ENCODE measurements around the gene CXCL14. TPM values are rescaled to one million over a fixed set of nuclear protein-coding genes. Genes with fewer than 3 reads are reported as not detected.

CXCL14 gene, protein sequence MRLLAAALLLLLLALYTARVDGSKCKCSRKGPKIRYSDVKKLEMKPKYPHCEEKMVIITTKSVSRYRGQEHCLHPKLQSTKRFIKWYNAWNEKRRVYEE
- total RNA-seq (not detected), total RNA-seq (0 reads per million in 2 donors)

DNA sequence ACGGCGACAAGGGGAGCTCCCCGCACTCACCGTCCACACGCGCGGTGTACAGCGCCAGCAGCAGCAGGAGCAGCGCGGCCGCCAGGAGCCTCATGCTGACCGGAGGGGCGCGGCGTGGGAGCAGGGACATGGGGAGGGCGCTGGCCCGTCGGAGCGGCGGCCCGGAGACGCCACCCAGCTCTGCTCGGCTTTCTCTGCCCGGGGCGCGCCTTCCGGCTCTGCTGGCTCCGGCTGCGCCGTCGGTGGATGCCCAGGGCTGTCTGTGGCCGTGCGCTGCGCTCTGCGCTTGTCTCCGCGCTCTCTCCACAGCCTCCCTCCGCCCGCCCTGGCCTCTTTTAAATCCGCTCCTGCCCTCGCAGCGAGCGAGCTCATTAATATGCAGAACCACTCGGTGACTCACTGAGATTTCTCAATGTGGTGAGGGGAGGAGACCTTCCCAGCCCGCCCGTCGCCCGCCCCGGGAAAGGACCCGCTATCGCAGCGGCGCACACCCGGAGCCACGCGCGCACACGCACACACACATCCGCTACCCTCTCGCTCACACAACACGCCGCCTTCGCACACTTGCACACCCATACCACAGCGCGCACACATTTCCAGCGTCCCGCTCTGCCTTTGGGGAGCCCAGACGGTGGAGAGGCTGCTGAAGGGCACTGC lies at the start of gene CXCL14:
CXCL14 (minus strand) TSS at position 307 of the 657 bp plus-strand sequence; CDS start at position 94, 213 bp downstream.
- DNase-seq (no peak), ATAC-seq (no peak)
- Mint-ChIP-seq H3K27me3 (peaks cover 75% of the 10 kb centered on the region), H3K36me3 (ENCODE audit: low read depth) (peaks cover 5% of the 10 kb centered on the region), H3K27ac (no peak within 1 kb of the TSS), H3K4me3 (no peak within 1 kb of the TSS), H3K4me1 (peaks cover 2% of the 10 kb centered on the region)
- H3K9me3 ChIP-seq (ENCODE audit: control insufficient read depth, low read length, poor library complexity, severe bottlenecking): no peaks in the 10 kb centered on the region

DNA sequence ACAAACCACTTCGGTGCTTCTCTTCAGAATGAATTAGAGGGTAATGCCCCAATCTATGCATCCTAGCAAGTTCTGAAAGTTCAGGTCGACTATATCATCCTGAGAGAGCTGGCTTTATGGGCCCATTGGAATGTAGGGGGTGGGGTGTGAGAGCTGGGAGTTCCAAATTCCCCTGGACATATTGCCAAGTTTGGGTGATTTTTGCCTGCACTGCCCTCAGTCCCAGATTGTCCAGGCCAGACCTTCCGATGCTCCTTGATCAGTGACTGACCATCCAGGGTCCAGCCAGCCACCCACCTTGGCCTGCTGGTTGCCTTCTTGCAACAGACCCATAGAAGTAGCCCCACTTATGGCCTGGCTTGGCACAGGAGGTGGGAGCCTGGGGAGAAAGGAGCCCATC lies 47.8 kb upstream of the CXCL14 start:
- Mint-ChIP-seq H3K36me3 (ENCODE audit: low read depth) (no peaks in the 10 kb centered on the region), H3K27me3 (peaks cover 13% of the 10 kb centered on the region), H3K4me3 (no peak overlapping the region), H3K4me1 (no peaks in the 10 kb centered on the region), H3K27ac (no peak overlapping the region)
- no peaks in the 10 kb centered on the region for H3K9me3 ChIP-seq (ENCODE audit: control insufficient read depth, low read length, poor library complexity, severe bottlenecking)
- ATAC-seq: no peak
- DNase-seq: no peak

DNA sequence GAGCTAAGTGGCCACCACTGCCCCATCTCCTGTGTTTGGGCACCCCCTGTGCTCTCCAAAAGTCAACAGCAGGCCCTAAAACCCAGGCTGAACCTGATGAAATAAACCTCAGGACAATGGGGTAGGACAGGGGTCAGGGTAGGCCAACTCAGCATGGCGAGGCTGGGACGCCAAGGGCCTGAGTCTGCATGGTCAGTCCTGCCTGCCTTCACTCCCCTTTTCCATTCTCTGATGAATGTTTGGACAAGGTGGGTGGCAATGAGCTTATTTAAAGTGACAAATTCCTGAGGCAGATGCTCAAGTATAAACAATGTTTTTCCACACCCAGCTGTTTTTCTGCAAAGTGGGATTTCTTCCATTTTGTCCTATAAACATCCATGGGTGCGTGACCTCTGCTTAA lies 47.2 kb upstream of the CXCL14 start:
- Mint-ChIP-seq H3K27ac (no peak overlapping the region), H3K4me3 (no peak overlapping the region), H3K4me1 (no peaks in the 10 kb centered on the region), H3K27me3 (peaks cover 13% of the 10 kb centered on the region), H3K36me3 (ENCODE audit: low read depth) (no peaks in the 10 kb centered on the region)
- no peaks in the 10 kb centered on the region for H3K9me3 ChIP-seq (ENCODE audit: control insufficient read depth, low read length, poor library complexity, severe bottlenecking)
- no peak for DNase-seq
- ATAC-seq: no peak

DNA sequence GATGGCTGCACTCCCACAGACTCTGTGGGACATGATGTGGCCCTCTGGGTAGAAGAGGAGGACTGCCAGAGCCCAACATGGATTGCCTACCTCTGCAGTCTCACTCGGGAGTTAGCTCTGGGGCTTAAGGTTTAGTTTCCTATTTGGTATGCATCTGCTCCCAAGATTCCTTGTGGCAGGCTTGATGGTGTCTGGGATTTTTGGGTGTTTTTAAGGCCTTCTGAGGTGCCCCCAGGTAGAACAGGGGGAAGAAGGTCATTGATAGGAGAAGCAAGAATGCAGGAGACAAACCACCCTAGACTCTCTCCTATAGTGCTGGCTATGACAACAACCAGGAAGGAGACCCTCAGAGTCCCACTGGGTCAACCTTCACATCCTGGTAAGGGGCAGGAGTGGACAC lies 46.7 kb upstream of the CXCL14 start:
- DNase-seq (no peak), ATAC-seq (no peak)
- no peaks in the 10 kb centered on the region for H3K9me3 ChIP-seq (ENCODE audit: control insufficient read depth, low read length, poor library complexity, severe bottlenecking)
- Mint-ChIP-seq H3K27ac (no peak overlapping the region), H3K27me3 (peaks cover 13% of the 10 kb centered on the region), H3K4me3 (no peak overlapping the region), H3K4me1 (no peaks in the 10 kb centered on the region), H3K36me3 (ENCODE audit: low read depth) (no peaks in the 10 kb centered on the region)

DNA sequence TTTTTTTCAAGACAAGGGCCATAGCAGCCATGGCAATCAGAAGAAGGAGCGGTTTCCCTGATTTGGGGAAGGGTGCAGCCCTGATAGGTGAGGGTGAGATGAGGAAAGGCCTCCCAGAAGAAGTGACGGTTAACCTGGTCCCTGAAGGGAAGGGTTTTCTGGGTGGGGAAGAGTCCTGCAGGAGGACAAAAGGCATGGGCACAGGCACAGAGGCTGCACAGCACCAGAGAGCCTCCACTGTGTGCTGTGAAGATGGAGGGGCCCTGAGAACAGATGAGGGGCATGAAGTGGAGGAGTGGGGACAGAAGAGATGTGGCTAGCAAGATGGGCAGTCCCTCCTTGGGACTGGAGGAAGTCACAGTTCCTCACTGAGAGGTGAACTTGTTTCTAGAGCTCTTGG lies 46.3 kb upstream of the CXCL14 start:
- no peak for DNase-seq
- H3K27ac Mint-ChIP-seq: no peak overlapping the region
- peaks cover 13% of the 10 kb centered on the region for H3K27me3 Mint-ChIP-seq
- no peaks in the 10 kb centered on the region for H3K36me3 Mint-ChIP-seq (ENCODE audit: low read depth)
- no peak overlapping the region for H3K4me3 Mint-ChIP-seq
- no peaks in the 10 kb centered on the region for H3K4me1 Mint-ChIP-seq
- no peak for ATAC-seq
- H3K9me3 ChIP-seq (ENCODE audit: control insufficient read depth, low read length, poor library complexity, severe bottlenecking): no peaks in the 10 kb centered on the region

DNA sequence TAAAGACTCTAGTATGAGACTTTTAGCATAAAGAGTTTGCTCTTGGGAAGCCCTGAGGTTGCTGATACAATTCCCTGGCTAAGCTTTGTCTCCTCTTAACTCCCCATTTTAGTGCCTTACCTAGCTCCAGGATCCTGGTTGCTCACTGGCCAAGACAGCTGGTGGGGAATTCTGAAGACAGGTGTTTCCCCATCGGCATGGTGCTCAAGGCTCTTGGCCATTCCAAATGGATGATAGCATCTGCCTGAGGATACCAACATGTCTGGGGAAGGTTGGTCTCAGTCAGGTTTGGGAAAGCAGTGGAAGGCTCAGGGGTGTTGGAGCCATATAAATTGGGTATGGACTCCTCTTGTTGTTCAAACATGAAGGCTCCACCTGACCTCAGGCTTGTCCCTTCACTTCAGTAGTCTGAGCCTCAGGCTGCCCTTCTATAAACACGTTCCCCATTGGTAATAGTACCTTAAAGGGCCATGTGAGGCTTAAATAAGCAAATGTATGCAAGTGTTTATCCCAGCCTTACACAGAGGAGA lies 44.5 kb upstream of the CXCL14 start:
- peaks cover 3% of the 10 kb centered on the region for H3K9me3 ChIP-seq (ENCODE audit: control insufficient read depth, low read length, poor library complexity, severe bottlenecking)
- DNase-seq: no peak
- H3K4me3 Mint-ChIP-seq: no peak overlapping the region
- no peaks in the 10 kb centered on the region for H3K36me3 Mint-ChIP-seq (ENCODE audit: low read depth)
- peaks cover 13% of the 10 kb centered on the region for H3K27me3 Mint-ChIP-seq
- no peak overlapping the region for H3K27ac Mint-ChIP-seq
- no peaks in the 10 kb centered on the region for H3K4me1 Mint-ChIP-seq
- no peak for ATAC-seq

DNA sequence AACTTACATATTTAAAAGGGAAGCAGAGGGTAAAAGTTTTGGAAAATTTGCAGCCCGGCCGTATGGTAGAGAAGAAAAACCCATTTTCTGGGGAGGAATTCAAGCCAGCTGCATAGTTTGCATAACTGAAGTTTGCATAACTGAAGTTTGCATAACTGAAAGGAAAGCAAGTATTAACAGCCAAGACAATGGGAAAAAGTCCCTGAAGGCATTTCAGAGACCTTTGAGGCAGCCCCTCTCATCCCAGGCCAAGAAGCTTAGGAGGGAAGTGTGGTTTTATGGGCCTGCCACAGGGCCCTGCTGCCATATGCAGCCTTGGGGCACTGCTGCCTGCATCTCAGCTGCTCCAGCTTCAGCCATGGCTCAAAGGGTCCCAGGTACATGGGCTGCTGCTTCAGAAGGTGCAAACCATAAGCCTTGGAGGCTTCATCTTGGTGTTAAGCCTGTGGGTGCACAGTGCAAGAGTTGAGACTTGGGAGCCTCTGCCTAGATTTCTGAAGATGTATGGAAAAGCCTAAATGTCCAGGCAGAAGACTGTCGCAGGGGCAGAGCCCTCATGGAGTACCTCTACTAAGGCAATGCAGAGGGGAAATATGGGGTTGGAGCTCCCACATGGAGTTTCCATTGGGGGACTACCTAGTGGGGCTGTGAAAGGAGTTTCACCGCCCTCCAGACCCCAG lies 36.9 kb upstream of the CXCL14 start:
- Mint-ChIP-seq H3K4me1 (no peaks in the 10 kb centered on the region), H3K36me3 (ENCODE audit: low read depth) (no peaks in the 10 kb centered on the region), H3K27me3 (no peaks in the 10 kb centered on the region), H3K27ac (no peak overlapping the region), H3K4me3 (no peak overlapping the region)
- H3K9me3 ChIP-seq (ENCODE audit: control insufficient read depth, low read length, poor library complexity, severe bottlenecking): peaks cover 3% of the 10 kb centered on the region
- DNase-seq (no peak), ATAC-seq (no peak)

DNA sequence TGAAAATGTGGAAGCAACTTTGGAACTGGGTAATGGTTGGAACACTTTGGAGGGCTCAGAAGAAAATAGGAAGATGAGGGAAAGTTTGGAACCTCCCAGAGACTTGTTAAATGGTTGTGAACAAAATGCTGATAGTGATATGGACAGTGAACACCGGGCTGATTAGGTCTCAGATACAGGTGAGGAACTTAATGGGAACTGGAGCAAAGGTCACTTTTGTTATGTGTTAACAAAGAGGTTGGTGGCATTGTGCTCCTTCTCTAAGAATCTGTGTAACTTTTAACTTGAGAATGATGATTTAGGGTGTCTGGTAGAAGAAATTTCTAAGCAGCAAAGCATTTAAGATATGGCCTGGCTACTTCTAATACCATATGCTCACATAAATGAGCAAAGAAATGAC lies 36.4 kb upstream of the CXCL14 start:
- H3K4me1 Mint-ChIP-seq: no peaks in the 10 kb centered on the region

DNA sequence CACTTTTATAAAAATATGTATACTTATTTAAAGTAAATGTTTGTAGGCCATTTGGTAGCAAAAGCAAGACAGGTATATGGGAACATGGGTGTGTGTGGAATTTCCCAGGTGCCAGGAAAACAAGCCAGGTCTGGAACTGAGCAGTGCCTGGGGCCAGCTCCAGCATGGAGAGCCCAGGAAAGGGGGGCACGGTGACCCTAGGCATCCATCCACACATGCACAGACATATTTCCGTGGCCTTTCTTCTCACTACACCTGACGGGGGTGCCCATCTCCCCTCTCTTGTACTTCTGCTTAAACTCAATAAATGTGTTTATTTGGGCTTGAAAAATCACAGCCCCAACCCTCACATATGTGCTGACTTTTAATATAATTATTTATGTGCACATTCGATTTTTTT lies 31.2 kb upstream of the CXCL14 start:
- no peaks in the 10 kb centered on the region for H3K9me3 ChIP-seq (ENCODE audit: control insufficient read depth, low read length, poor library complexity, severe bottlenecking)
- H3K27me3 Mint-ChIP-seq: peaks cover 27% of the 10 kb centered on the region
- DNase-seq (no peak), ATAC-seq (no peak)
- H3K4me1 Mint-ChIP-seq: no peaks in the 10 kb centered on the region
- no peak overlapping the region for H3K27ac Mint-ChIP-seq
- no peaks in the 10 kb centered on the region for H3K36me3 Mint-ChIP-seq (ENCODE audit: low read depth)
- no peak overlapping the region for H3K4me3 Mint-ChIP-seq

More for the DNA sequence above, 36.4 kb upstream of the CXCL14 start:
- peaks cover 3% of the 10 kb centered on the region for H3K9me3 ChIP-seq (ENCODE audit: control insufficient read depth, low read length, poor library complexity, severe bottlenecking)
- Mint-ChIP-seq H3K36me3 (ENCODE audit: low read depth) (no peaks in the 10 kb centered on the region), H3K4me3 (no peak overlapping the region), H3K27ac (no peak overlapping the region), H3K27me3 (no peaks in the 10 kb centered on the region)
- ATAC-seq (no peak), DNase-seq (no peak)

DNA sequence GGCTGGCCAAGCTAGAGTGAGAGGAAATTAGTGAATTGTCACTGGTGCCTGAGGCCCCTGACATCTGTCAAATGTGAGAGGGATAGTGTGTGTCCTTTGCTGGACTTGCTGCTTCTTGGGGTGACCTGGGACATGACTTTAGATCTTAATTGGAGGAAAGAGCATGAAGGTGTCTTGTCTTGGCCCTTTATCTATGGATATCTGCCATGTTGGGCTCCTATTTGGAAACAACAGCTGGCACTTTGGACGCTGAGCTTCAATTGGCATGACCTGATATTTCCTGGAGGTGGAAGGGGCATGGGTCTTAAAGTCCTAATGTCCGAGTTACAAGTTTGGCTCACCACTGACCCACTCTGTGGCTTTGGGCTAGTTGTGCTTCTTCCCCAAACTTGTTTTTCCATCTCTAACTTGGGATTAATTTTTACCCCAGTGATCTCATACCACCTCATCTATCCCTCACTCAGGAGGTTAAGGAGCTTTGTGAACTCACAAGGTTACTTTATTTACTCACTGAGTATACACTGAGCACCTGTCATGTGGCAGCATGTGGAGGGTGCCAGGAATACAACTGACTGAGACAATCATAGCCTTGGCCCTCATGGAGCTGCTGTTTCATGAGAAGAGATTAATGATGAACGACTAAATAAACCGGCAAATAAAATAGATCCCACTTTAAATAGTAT lies 30.1 kb upstream of the CXCL14 start:
- Mint-ChIP-seq H3K4me1 (no peaks in the 10 kb centered on the region), H3K27ac (no peak overlapping the region), H3K36me3 (ENCODE audit: low read depth) (no peaks in the 10 kb centered on the region), H3K4me3 (no peak overlapping the region), H3K27me3 (peaks cover 33% of the 10 kb centered on the region)
- ATAC-seq (no peak), DNase-seq (no peak)
- no peaks in the 10 kb centered on the region for H3K9me3 ChIP-seq (ENCODE audit: control insufficient read depth, low read length, poor library complexity, severe bottlenecking)

DNA sequence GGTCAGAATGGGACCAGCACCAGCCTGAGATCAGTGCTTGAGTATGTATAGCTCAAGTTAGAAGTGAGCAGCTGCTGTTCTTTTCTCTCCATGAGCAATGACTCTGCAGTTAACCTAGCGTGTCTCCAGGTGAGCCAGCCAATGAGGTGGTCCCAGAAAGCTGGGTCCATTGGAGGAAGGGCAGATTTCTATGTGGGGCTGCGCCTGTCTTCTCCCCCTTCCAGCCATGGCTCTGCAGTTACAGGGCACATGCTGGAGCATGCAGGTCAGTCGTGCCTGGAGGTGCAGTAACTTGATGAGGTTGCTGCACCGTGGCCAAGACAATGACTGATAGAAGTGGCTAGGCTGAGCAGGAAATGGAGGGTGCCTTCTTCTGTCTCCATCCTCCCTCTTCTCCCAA lies 29.6 kb upstream of the CXCL14 start:
- peaks cover 33% of the 10 kb centered on the region for H3K27me3 Mint-ChIP-seq
- no peaks in the 10 kb centered on the region for H3K9me3 ChIP-seq (ENCODE audit: control insufficient read depth, low read length, poor library complexity, severe bottlenecking)
- H3K27ac Mint-ChIP-seq: no peak overlapping the region
- DNase-seq (no peak), ATAC-seq (no peak)
- H3K36me3 Mint-ChIP-seq (ENCODE audit: low read depth): no peaks in the 10 kb centered on the region
- H3K4me3 Mint-ChIP-seq: no peak overlapping the region
- no peaks in the 10 kb centered on the region for H3K4me1 Mint-ChIP-seq

DNA sequence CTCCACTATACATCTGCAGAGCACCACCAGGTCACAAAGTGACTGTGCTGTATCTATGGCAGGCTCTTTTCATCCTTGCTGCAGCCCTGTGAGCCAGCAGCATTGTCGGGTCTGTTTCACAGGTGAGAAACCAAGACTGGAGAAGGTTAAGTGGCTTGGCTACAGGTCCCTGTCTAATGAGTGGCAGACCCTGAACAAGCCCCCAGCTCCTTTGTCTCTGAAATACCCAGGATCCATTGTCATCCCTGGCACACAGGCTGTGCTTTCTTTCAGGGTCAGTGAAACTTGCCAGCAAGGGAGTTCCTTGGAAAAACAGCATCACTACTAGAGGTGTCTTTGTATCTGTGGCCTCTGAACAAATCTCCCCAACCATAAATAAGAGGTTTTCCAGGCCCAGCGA lies 27.6 kb upstream of the CXCL14 start:
- ATAC-seq: no peak

DNA sequence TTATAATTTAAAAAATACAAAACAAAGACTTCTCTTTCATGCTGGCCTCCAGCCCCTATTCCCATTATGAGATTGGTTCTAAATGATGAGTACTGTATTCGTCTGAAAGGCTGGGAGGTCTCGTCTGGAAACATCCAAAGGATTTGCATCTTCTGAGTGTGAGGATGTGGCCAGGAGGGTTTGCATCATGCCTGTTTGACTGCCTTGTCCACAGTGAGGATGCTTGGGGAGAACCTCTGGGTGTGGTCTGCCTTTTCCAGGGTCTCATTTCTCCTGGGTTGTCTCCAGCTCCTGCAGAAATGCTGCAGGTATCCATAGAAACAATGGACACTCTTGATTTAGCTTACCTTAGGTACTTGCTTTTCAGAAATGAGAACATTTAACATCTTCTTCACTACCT lies 26.4 kb upstream of the CXCL14 start:
- Mint-ChIP-seq H3K4me3 (no peak overlapping the region), H3K27ac (no peak overlapping the region), H3K4me1 (peaks cover 2% of the 10 kb centered on the region), H3K36me3 (ENCODE audit: low read depth) (no peaks in the 10 kb centered on the region), H3K27me3 (peaks cover 41% of the 10 kb centered on the region)
- DNase-seq (no peak), ATAC-seq (no peak)
- no peaks in the 10 kb centered on the region for H3K9me3 ChIP-seq (ENCODE audit: control insufficient read depth, low read length, poor library complexity, severe bottlenecking)

More for the DNA sequence above, 27.6 kb upstream of the CXCL14 start:
- Mint-ChIP-seq H3K36me3 (ENCODE audit: low read depth) (no peaks in the 10 kb centered on the region), H3K27me3 (peaks cover 40% of the 10 kb centered on the region), H3K4me3 (no peak overlapping the region), H3K27ac (no peak overlapping the region), H3K4me1 (no peaks in the 10 kb centered on the region)
- no peak for DNase-seq
- H3K9me3 ChIP-seq (ENCODE audit: control insufficient read depth, low read length, poor library complexity, severe bottlenecking): no peaks in the 10 kb centered on the region
